ENCODE results near the gene FAM83G. TPM values are rescaled to one million over a fixed set of nuclear protein-coding genes. Genes with fewer than 3 reads are reported as not detected.

FAM83G gene
- polyA plus RNA-seq, 5 donors: 2.3 to 4.0 (median 3.7) TPM

- DNase-seq: no peak
These were observed 12.8 kb downstream of the FAM83G start for GRCh38 chr17:18991531-18992315.

- DNase-seq: no peak
These were observed 14.2 kb downstream of the FAM83G start for GRCh38 chr17:18990331-18990730.

- DNase-seq: no peak
These were observed 15.9 kb downstream of the FAM83G start for GRCh38 chr17:18988546-18989173.

GRCh38 chr17:18987862-18988545, 16.6 kb downstream of the FAM83G start:
- no peak for DNase-seq

GRCh38 chr17:18987230-18987610, 17.3 kb downstream of the FAM83G start:
- DNase-seq: no peak

- DNase-seq: no peak
These were observed 17.9 kb downstream of the FAM83G start for GRCh38 chr17:18986541-18987229.

- DNase-seq: no peak
These were observed 19.1 kb downstream of the FAM83G start for GRCh38 chr17:18985475-18985874.

- DNase-seq: no peak
These were observed 20.1 kb downstream of the FAM83G start for GRCh38 chr17:18984273-18985114.

GRCh38 chr17:18981642-18982424, 22.7 kb downstream of the FAM83G start:
- DNase-seq: peak in 1 of 2 donors; percentile 22

- DNase-seq: no peak
These were observed 23.3 kb downstream of the FAM83G start for GRCh38 chr17:18981335-18981641.

GRCh38 chr17:18980682-18981334, 23.8 kb downstream of the FAM83G start:
- DNase-seq: no peak

GRCh38 chr17:18978655-18979054, 25.9 kb downstream of the FAM83G start:
- no peak for DNase-seq

- DNase-seq: no peak
These were observed 26.5 kb downstream of the FAM83G start for GRCh38 chr17:18978050-18978449.

GRCh38 chr17:18977646-18978045, 26.9 kb downstream of the FAM83G start:
- no peak for DNase-seq

- DNase-seq: no peak
These were observed 27.5 kb downstream of the FAM83G start for GRCh38 chr17:18977021-18977420.

- no peak for DNase-seq
These were observed 28.4 kb downstream of the FAM83G start for GRCh38 chr17:18976201-18976600.

- DNase-seq: no peak
These were observed 29.0 kb downstream of the FAM83G start for GRCh38 chr17:18975597-18975996.

GRCh38 chr17:18974407-18975149, 30.0 kb downstream of the FAM83G start:
- DNase-seq: no peak

- no peak for DNase-seq
These were observed 32.8 kb downstream of the FAM83G start for GRCh38 chr17:18971801-18972200.
